ENCODE results near the gene ZBTB20. TPM values are rescaled to one million over a fixed set of nuclear protein-coding genes. Genes with fewer than 3 reads are reported as not detected.

The ZBTB20 gene
- total RNA-seq, 1 donor from 2014 or later: 32.5 TPM

- no peak for TF ChIP-seq CTCF (IDR thresholded peaks at IDR 0.05; ENCODE audit: insufficient read depth, low read length, poor library complexity, severe bottlenecking)
- no peak overlapping the region for H3K4me3 ChIP-seq (ENCODE audit: low read depth, low read length)
- no peaks in the 10 kb centered on the region for H3K27me3 ChIP-seq (ENCODE audit: control insufficient read depth, insufficient read depth, low read length)
- H3K36me3 ChIP-seq (ENCODE audit: control insufficient read depth, insufficient read depth, low read length): no peaks in the 10 kb centered on the region
- DNase-seq (ENCODE audit: low read depth): no peak
Observed at GRCh38 chr3:114318295-114318694, 828.8 kb downstream of the ZBTB20 start.

GRCh38 chr3:114314282-114314681 is 832.8 kb downstream of the ZBTB20 start:
- TF ChIP-seq CTCF (IDR thresholded peaks at IDR 0.05; ENCODE audit: insufficient read depth, low read length, poor library complexity, severe bottlenecking): no peak
- Histone ChIP-seq H3K4me3 (ENCODE audit: low read depth, low read length) (no peak overlapping the region), H3K36me3 (ENCODE audit: control insufficient read depth, insufficient read depth, low read length) (no peaks in the 10 kb centered on the region), H3K27me3 (ENCODE audit: control insufficient read depth, insufficient read depth, low read length) (no peaks in the 10 kb centered on the region)
- no peak for DNase-seq (ENCODE audit: low read depth)

GRCh38 chr3:114313426-114313825 is 833.7 kb downstream of the ZBTB20 start:
- Histone ChIP-seq H3K4me3 (ENCODE audit: low read depth, low read length) (no peak overlapping the region), H3K27me3 (ENCODE audit: control insufficient read depth, insufficient read depth, low read length) (no peaks in the 10 kb centered on the region), H3K36me3 (ENCODE audit: control insufficient read depth, insufficient read depth, low read length) (no peaks in the 10 kb centered on the region)
- no peak for DNase-seq (ENCODE audit: low read depth)
- TF ChIP-seq CTCF (IDR thresholded peaks at IDR 0.05; ENCODE audit: insufficient read depth, low read length, poor library complexity, severe bottlenecking): no peak

- DNase-seq (ENCODE audit: low read depth): no peak
- TF ChIP-seq CTCF (IDR thresholded peaks at IDR 0.05; ENCODE audit: insufficient read depth, low read length, poor library complexity, severe bottlenecking): no peak
Observed at GRCh38 chr3:114310695-114311094, 836.4 kb downstream of the ZBTB20 start.

GRCh38 chr3:114308830-114309229 is 838.3 kb downstream of the ZBTB20 start:
- no peak overlapping the region for H3K4me3 ChIP-seq (ENCODE audit: low read depth, low read length)
- no peak for DNase-seq (ENCODE audit: low read depth)
- no peaks in the 10 kb centered on the region for H3K36me3 ChIP-seq (ENCODE audit: control insufficient read depth, insufficient read depth, low read length)
- TF ChIP-seq CTCF (IDR thresholded peaks at IDR 0.05; ENCODE audit: insufficient read depth, low read length, poor library complexity, severe bottlenecking): no peak
- no peaks in the 10 kb centered on the region for H3K27me3 ChIP-seq (ENCODE audit: control insufficient read depth, insufficient read depth, low read length)

More at GRCh38 chr3:114310695-114311094, 836.4 kb downstream of the ZBTB20 start:
- Histone ChIP-seq H3K27me3 (ENCODE audit: control insufficient read depth, insufficient read depth, low read length) (no peaks in the 10 kb centered on the region), H3K36me3 (ENCODE audit: control insufficient read depth, insufficient read depth, low read length) (no peaks in the 10 kb centered on the region), H3K4me3 (ENCODE audit: low read depth, low read length) (no peak overlapping the region)

- Histone ChIP-seq H3K36me3 (ENCODE audit: control insufficient read depth, insufficient read depth, low read length) (no peaks in the 10 kb centered on the region), H3K4me3 (ENCODE audit: low read depth, low read length) (no peak overlapping the region), H3K27me3 (ENCODE audit: control insufficient read depth, insufficient read depth, low read length) (no peaks in the 10 kb centered on the region)
- no peak for DNase-seq (ENCODE audit: low read depth)
- TF ChIP-seq CTCF (IDR thresholded peaks at IDR 0.05; ENCODE audit: insufficient read depth, low read length, poor library complexity, severe bottlenecking): no peak
Observed at GRCh38 chr3:114308377-114308776, 838.7 kb downstream of the ZBTB20 start.
